HCT116 (cell line): ENCODE data around the gene NIPAL4. TPM values are rescaled to one million over a fixed set of nuclear protein-coding genes. Genes with fewer than 3 reads are reported as not detected.

Experiments
- ATAC-seq: fragments of 200-7000 bp; cut with Tn5 transposase; 2 replicates; pipeline ENCODE4 v1.9.1; 2020; ENCODE audit warnings: mild to moderate bottlenecking, moderate library complexity
- BruUV-seq: library from RNA; stranded (reverse); fragments of 400-500 nt; replicated peaks from 2 replicates; lab custom pipeline; 2021; lab: Mats Ljungman, UMichigan
- CTCF ChIA-PET: fragments of 300-600 bp; sonication (Branson Sonifier 250); formaldehyde crosslinking; loops from one replicate; lab custom pipeline; 2021; ENCODE audit warnings: antibody characterized with exemption; lab: Charles Lee
- POLR2A ChIA-PET: fragments of 300-600, 350-600 bp; sonication (Branson Sonifier 250); formaldehyde crosslinking; loops from one replicate; lab custom pipeline; 2021; ENCODE audit warnings: antibody characterized with exemption; lab: Charles Lee
- RAD21 ChIA-PET, 2 experiments: fragments of 300-600 bp; sonication (Branson Sonifier 250); formaldehyde crosslinking; loops; one replicate each; lab custom pipeline; 2023; ENCODE audit warnings: low total read pairs in 2 of 2; ENCODE audit not compliant: uncharacterized antibody in 2 of 2, unreplicated experiment in 2 of 2, low non-redundant PET in 1 of 2; lab: Charles Lee
- DNase-seq: peaks from one replicate; pipeline ENCODE4 v3.0.0-alpha.2; 2010; ENCODE audit warnings: low read depth, low spot score
- H2AFZ ChIP-seq: fragments of 200-600 bp; shearing (Covaris generic), sonication (generic); 2 replicates; pipeline ENCODE4 v1.6.1; 2017; ENCODE audit warnings: low read depth, mixed run types, mixed read lengths, antibody characterized with exemption, low read length; ENCODE audit not compliant: poor library complexity, severe bottlenecking
- H3K27ac ChIP-seq: 2 replicates; pipeline ENCODE4 v1.5.1; 2012; ENCODE audit warnings: low read depth, low read length
- H3K27me3 ChIP-seq: fragments of 200-600 bp; sonication (generic); 2 replicates; pipeline ENCODE4 v1.6.1; 2016; ENCODE audit warnings: mixed run types, low read length, mixed read lengths; ENCODE audit not compliant: insufficient read depth
- H3K36me3 ChIP-seq, 2 experiments: fragments of 200-500 bp in 1 of 2; fragments of 200-600 bp in 1 of 2; sonication (Bioruptor generic) in 1 of 2; sonication (generic) in 1 of 2; 2 replicates each; pipeline versions ENCODE4 v1.5.1 to v1.6.1; 2014 to 2016; ENCODE audit warnings: low read length in 2 of 2, inconsistent platforms in 1 of 2, mixed read lengths in 1 of 2, mixed run types in 1 of 2; ENCODE audit not compliant: insufficient read depth in 2 of 2, control insufficient read depth in 1 of 2
- H3K4me1 ChIP-seq, 2 experiments: fragments of 200-600 bp in 1 of 2; sonication (generic) in 1 of 2; 2 replicates each; pipeline versions ENCODE4 v1.5.1 to v1.6.1; 2012 to 2017; ENCODE audit warnings: low read length in 2 of 2, inconsistent platforms in 1 of 2, mild to moderate bottlenecking in 1 of 2, mixed read lengths in 1 of 2, mixed run types in 1 of 2, moderate library complexity in 1 of 2; ENCODE audit not compliant: insufficient read depth in 2 of 2, control insufficient read depth in 1 of 2
- H3K4me2 ChIP-seq: fragments of 200-600 bp; sonication (generic); 2 replicates; pipeline ENCODE4 v1.6.1; 2017; ENCODE audit warnings: mixed run types, low read length, mixed read lengths
- H3K4me3 ChIP-seq, 2 experiments: fragments of 200-600 bp in 1 of 2; sonication (generic) in 1 of 2; replicated peaks in 1 of 2; 2 replicates each; pipeline ENCODE4 v1.5.1; 2011 to 2016; ENCODE audit warnings: low read length in 2 of 2, control low read depth in 1 of 2, low read depth in 1 of 2, mild to moderate bottlenecking in 1 of 2, mixed read lengths in 1 of 2, mixed run types in 1 of 2
- H3K79me2 ChIP-seq: fragments of 200-600 bp; sonication (generic); 2 replicates; pipeline ENCODE4 v1.6.1; 2017; ENCODE audit warnings: mild to moderate bottlenecking, mixed run types, low read length, moderate library complexity, mixed read lengths; ENCODE audit not compliant: insufficient read depth
- H3K9ac ChIP-seq: fragments of 200-600 bp; sonication (generic); 2 replicates; pipeline ENCODE4 v1.6.1; 2016; ENCODE audit warnings: low read length, mixed read lengths
- H3K9me2 ChIP-seq: fragments of 200-600 bp; sonication (generic), shearing (Covaris generic); 2 replicates; pipeline ENCODE4 v1.6.1; 2017; ENCODE audit warnings: mixed run types, mild to moderate bottlenecking, moderate library complexity; ENCODE audit not compliant: insufficient read depth
- H3K9me3 ChIP-seq, 2 experiments: fragments of 200-500 bp in 1 of 2; fragments of 200-600 bp in 1 of 2; sonication (Bioruptor generic) in 1 of 2; sonication (generic) in 1 of 2; 2 replicates each; pipeline ENCODE4 v1.6.1; 2014 to 2017; ENCODE audit warnings: low read length in 2 of 2, mixed read lengths in 2 of 2, inconsistent platforms in 1 of 2, low read depth in 1 of 2, mild to moderate bottlenecking in 1 of 2, mixed run types in 1 of 2, moderate library complexity in 1 of 2; ENCODE audit not compliant: control insufficient read depth in 1 of 2, insufficient read depth in 1 of 2
- H4K20me1 ChIP-seq: fragments of 200-600 bp; sonication (generic), shearing (Covaris generic); 2 replicates; pipeline ENCODE4 v1.6.1; 2017; ENCODE audit warnings: mixed run types, mild to moderate bottlenecking, moderate library complexity; ENCODE audit not compliant: insufficient read depth
- CBX3 ChIP-seq: IDR thresholded peaks from 2 replicates; pipeline ENCODE4 v1.6.1; 2012; ENCODE audit warnings: low read depth
- CEBPB ChIP-seq: IDR thresholded peaks from 2 replicates; pipeline ENCODE4 v1.6.1; 2012; ENCODE audit warnings: low read depth
- ELF1 ChIP-seq: IDR thresholded peaks from 2 replicates; pipeline ENCODE4 v1.6.1; 2012; ENCODE audit warnings: low read depth, borderline replicate concordance
- EZH2phosphoT487 ChIP-seq: fragments of 200-600 bp; IDR thresholded peaks from 2 replicates; pipeline ENCODE4 v1.6.1; 2018; ENCODE audit warnings: antibody characterized with exemption, borderline replicate concordance
- POLR2AphosphoS5 ChIP-seq: IDR thresholded peaks from 2 replicates; pipeline ENCODE4 v1.6.1; 2011; ENCODE audit warnings: mild to moderate bottlenecking, low read depth, low read length, moderate library complexity
- REST ChIP-seq: IDR thresholded peaks from 2 replicates; pipeline ENCODE4 v1.6.1; 2012; ENCODE audit warnings: low read depth
- SIN3A ChIP-seq: IDR thresholded peaks from 2 replicates; pipeline ENCODE4 v1.6.1; 2012; ENCODE audit warnings: low read depth
- YY1 ChIP-seq: IDR thresholded peaks from 2 replicates; pipeline ENCODE4 v1.6.1; 2011; ENCODE audit warnings: low read length, low read depth, moderate library complexity, mild to moderate bottlenecking; ENCODE audit not compliant: insufficient replicate concordance; ENCODE audit errors: extremely low read depth
- ZNF274 ChIP-seq: fragments of 200-500 bp; sonication (Bioruptor generic); IDR thresholded peaks from 2 replicates; pipeline ENCODE4 v1.6.1; 2014; ENCODE audit warnings: mild to moderate bottlenecking, low read depth, low read length, inconsistent platforms
- intact Hi-C: fragments of 100-400 bp; cut with micrococcal nuclease; formaldehyde crosslinking; loops from 2 replicates; pipeline ENCODE4 v1.10.0; 2022
- total RNA-seq: library from RNA; stranded (reverse); gene quantifications from one replicate; pipeline ENCODE4 v1.2.1, GENCODE V29; 2021; ENCODE audit not compliant: unreplicated experiment

NIPAL4 gene
- total RNA-seq, 1 experiment from 2014 or later: 0.12 TPM

- TF ChIP-seq REST: no peak
- TF ChIP-seq CBX3: no peak
- TF ChIP-seq YY1: no peak
- no peak for TF ChIP-seq POLR2AphosphoS5
- TF ChIP-seq SIN3A: no peak
- no peak for TF ChIP-seq ELF1
Measured at GRCh38 chr5:157455057-157455456, 5.0 kb upstream of the NIPAL4 start (continued).

GRCh38 chr5:157456301-157456700 is 3.7 kb upstream of the NIPAL4 start:
- no peak overlapping the region for H3K9ac ChIP-seq
- H3K9me3 ChIP-seq: no peaks in the 10 kb centered on the region
- H3K4me3 ChIP-seq: no peak overlapping the region
- no peak overlapping the region for H3K27ac ChIP-seq
- ATAC-seq: no peak
- H4K20me1 ChIP-seq: no peaks in the 10 kb centered on the region
- TF ChIP-seq ZNF274 (no peak), EZH2phosphoT487 (no peak), ELF1 (no peak), CEBPB (no peak)
- CTCF ChIA-PET: no interaction called here
- POLR2A ChIA-PET: no interaction called here
- no peaks in the 10 kb centered on the region for H3K9me2 ChIP-seq
- no peaks in the 10 kb centered on the region for H3K4me1 ChIP-seq
- no TSS peak for BruUV-seq
- DNase-seq: no peak
- no peaks in the 10 kb centered on the region for H3K27me3 ChIP-seq
- H3K36me3 ChIP-seq: no peaks in the 10 kb centered on the region
- intact Hi-C loops: no loop called here
- no peak overlapping the region for H2AFZ ChIP-seq
- H3K4me2 ChIP-seq: no peak overlapping the region
- RAD21 ChIA-PET: no interaction called here
- no peaks in the 10 kb centered on the region for H3K79me2 ChIP-seq
